ENCODE results near the gene SEPTIN8.

SEPTIN8 gene

GRCh38 chr5:132747616-132748440, 29.2 kb downstream of the SEPTIN8 start:
- DNase-seq, result no peak

- DNase-seq, result no peak
These were observed 30.0 kb downstream of the SEPTIN8 start, which contains the start of gene CCNI2 for GRCh38 chr5:132746954-132747615. CCNI2 (plus strand) TSS chr5:132747426; CDS start chr5:132747496, 70 bp downstream.

- DNase-seq, result no peak
These were observed 30.5 kb downstream of the SEPTIN8 start for GRCh38 chr5:132746592-132746953.

- no peak for DNase-seq
These were observed 32.4 kb downstream of the SEPTIN8 start for GRCh38 chr5:132744659-132745058.

GRCh38 chr5:132742626-132743025, 34.4 kb downstream of the SEPTIN8 start:
- no peak for DNase-seq

- DNase-seq, result no peak
These were observed 34.9 kb downstream of the SEPTIN8 start for GRCh38 chr5:132742158-132742557.

GRCh38 chr5:132739232-132739631, 37.8 kb downstream of the SEPTIN8 start:
- DNase-seq, result no peak

- no peak for DNase-seq
These were observed 38.9 kb downstream of the SEPTIN8 start for GRCh38 chr5:132737982-132738681.

DNA sequence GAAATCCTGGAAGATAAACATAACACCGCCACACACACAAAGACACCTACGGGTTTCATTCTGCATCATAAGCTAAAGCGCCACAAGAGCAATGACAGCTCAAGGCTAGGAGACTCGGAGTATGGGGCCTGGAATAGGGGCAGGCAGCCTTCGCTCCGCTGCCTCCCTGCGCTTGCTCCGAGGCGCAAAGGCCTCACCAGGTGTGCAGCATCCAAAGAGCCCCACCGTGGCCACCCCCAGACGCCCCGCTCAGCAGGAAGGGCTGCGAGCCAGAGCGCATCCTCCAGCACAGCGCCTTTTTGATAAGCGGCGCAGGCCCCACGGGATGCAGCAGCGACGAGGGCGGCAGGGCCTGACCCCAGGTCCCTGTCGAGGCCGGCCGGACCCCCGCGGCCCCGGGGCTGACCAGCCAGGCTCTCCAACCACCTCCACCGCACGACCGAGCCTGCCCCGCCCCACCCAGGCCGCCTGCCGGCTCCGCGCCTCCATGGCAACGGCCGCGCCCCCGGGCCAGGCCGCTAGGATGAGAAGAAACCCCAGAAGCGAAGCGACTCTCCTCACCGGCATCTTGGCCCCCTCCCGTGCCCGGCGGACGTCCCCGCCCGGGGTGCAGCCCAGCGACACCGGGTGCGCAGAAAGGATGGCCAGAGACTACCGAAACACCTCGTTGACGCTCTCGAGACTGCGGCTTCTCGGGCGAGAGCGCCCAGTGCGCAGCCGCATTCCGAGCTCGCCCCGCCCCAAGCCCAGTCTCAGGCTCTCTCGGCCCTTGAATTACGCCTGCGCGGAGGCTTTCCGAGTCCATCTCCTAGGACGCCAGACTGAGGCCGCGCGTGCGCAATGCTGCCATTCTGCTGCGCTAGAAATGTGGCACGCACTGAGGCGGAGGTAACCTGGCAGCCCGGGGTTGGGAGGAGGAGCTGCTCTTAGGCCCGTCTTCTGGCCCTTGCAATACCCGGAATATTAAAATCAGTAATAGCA, 39.9 kb downstream of the SEPTIN8 start, which contains the start of gene KIF3A:
Gene KIF3A, minus strand, starts transcription at position 694 of the 981 bp plus-strand sequence. Its CDS starts 127 bp downstream, at position 567.
- peak; percentile 94 to 99 for DNase-seq

GRCh38 chr5:132734687-132735086, 42.4 kb downstream of the SEPTIN8 start:
- DNase-seq, result no peak

DNA sequence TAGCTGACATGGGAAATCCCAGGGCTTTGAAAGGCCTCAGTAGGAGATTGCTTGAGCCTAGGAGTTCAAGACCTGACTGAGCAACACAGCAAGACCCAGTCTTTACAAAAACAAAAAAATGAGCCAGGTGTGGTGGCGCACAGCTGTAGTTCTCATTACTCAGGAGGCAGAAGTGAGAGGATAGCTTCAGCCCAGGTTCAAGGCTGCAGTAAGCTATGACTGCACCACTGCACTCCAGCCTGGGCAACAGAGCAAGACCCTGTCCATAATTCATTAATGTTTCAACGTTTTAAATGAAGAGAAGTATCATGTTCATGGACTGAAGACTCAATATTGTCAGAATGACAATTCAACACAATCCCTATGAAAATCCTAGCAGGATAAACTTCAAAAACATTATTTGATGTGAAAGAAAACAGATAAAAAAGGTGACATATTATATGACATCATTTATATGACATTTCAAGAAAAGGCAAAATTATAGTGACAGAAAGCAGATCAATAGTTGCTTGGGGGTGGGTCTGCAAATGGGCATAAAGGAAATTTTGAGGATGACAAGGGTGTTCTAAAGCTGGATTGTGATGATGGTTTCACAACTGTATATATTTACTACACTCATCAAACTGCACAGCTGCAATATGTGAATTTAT, 43.4 kb downstream of the SEPTIN8 start:
- DNase-seq, result no peak

DNA sequence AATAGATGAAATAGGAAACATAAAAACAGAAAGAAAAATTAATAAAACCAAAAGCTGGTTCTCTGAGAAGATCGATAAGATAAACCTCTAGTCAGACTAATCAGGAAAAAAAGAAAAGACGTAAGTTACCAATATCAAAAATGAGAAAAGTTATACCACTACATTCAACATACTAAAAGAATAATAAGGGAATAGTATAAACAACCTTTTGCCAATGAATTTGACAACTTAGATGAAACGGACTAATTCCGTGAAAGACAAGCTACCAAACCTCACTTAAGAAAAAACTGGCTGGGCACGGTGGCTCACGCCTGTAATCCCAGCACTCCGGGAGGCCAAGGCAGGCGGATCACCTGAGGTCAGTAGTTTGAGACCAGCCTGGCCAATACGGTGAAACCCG, 47.1 kb downstream of the SEPTIN8 start:
- DNase-seq, result no peak

- no peak for DNase-seq
These were observed 51.3 kb downstream of the SEPTIN8 start for GRCh38 chr5:132725745-132726144.

- no peak for DNase-seq
These were observed 58.3 kb downstream of the SEPTIN8 start for GRCh38 chr5:132718544-132719312.

GRCh38 chr5:132714456-132715307, 62.4 kb downstream of the SEPTIN8 start:
- no peak for DNase-seq

DNA sequence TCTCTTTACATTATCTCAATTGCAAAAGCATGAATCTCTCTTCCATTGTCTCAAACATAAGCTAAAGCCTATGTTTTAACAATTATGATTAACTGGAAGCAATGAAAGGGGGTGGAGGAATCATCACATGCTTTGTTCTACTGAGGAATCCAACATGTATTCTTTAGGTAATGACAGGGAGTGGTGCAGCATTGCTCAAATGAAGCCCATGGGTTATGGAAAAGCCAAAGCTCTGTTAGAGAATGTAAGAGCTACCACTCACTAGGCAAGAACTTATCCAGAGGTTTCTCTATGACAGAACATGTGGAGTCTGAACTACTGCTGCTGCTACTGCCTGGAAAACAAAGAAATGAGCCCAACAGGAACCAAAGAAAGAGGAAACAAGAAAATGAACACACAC, 68.4 kb downstream of the SEPTIN8 start:
- no peak for DNase-seq

DNA sequence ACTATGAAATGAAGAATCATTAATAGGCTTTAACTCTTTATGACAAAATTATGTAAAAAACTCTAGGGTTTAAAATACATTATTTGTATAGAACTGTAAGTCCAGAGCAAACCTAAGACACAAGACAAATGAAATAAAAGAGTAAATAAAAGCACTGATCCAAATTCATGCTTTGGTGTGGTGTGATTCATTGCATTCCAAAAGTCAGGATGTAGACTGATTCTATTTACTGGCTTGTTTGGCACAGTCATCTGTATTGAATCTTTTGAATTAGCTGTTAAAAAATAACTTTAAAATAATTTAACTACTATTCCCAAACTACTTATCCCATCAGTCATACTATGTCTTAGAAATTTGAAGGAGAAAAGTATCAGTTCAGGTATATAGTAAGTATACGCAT, 72.2 kb downstream of the SEPTIN8 start:
- DNase-seq, result no peak

Measured in SHP77 (cell line).